ENCODE data around the gene TC2N.
"Not testable (repeated sequence)": the region's sequence is repeated elsewhere in the genome, so short reads cannot be mapped to it uniquely, and the experiment has no call there.

The TC2N gene

DNA sequence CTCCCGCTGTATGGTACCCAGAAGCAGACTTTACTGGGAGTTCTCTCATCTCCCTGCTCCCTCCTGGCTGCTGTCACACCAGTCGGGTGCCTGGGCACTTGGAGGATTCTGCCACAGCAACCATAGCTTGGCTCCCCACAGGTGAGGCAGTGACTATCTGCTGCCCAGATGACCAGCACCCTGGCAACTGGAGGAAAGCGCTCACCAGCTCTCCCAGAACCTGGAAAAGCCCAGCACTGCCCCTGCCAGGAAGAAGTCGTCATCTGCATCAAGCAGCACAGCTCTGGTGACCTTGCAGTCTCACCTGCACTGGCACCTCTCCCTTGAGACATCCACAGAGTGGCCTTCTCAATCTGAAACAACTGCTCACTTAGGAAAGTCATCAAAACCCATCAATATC, 31.9 kb upstream of the TC2N start:
- TF ChIP-seq, protein P1, sequence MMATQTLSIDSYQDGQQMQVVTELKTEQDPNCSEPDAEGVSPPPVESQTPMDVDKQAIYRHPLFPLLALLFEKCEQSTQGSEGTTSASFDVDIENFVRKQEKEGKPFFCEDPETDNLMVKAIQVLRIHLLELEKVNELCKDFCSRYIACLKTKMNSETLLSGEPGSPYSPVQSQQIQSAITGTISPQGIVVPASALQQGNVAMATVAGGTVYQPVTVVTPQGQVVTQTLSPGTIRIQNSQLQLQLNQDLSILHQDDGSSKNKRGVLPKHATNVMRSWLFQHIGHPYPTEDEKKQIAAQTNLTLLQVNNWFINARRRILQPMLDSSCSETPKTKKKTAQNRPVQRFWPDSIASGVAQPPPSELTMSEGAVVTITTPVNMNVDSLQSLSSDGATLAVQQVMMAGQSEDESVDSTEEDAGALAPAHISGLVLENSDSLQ (IDR thresholded peaks at IDR 0.05): no peak
- TF ChIP-seq NFRKB (IDR thresholded peaks at IDR 0.05) (no peak), FOXK2 (IDR thresholded peaks at IDR 0.05) (no peak), SP1 (IDR thresholded peaks at IDR 0.05) (no peak), LEF1 (IDR thresholded peaks at IDR 0.05; ENCODE audit: borderline replicate concordance) (no peak), ELF4 (IDR thresholded peaks at IDR 0.05) (no peak), L3MBTL2 (conservative IDR thresholded peaks at IDR 0.05) (no peak), ARNT (IDR thresholded peaks at IDR 0.05) (no peak), SUZ12 (IDR thresholded peaks at IDR 0.05) (no peak), TARDBP (IDR thresholded peaks at IDR 0.05) (no peak), BHLHE40 (IDR thresholded peaks at IDR 0.05; ENCODE audit: borderline replicate concordance) (no peak), HDGF (IDR thresholded peaks at IDR 0.05; ENCODE audit: borderline replicate concordance) (no peak), CTBP1 (IDR thresholded peaks at IDR 0.05; ENCODE audit: borderline replicate concordance) (no peak), FOXM1 (IDR thresholded peaks at IDR 0.05; ENCODE audit: borderline replicate concordance) (no peak), ZNF384 (IDR thresholded peaks at IDR 0.05) (no peak), FOXA1 (IDR thresholded peaks at IDR 0.05) (no peak)
- DNase-seq (ENCODE audit: extremely low spot score): no peak
- CTCF ChIA-PET: interaction anchor here (0.8 to 1.4 kb wide), 2 partner anchors 12 to 47 kb away, joined by 4 read pairs; no protein-coding TSS in a partner anchor
- POLR2A ChIA-PET: no interaction called here

DNA sequence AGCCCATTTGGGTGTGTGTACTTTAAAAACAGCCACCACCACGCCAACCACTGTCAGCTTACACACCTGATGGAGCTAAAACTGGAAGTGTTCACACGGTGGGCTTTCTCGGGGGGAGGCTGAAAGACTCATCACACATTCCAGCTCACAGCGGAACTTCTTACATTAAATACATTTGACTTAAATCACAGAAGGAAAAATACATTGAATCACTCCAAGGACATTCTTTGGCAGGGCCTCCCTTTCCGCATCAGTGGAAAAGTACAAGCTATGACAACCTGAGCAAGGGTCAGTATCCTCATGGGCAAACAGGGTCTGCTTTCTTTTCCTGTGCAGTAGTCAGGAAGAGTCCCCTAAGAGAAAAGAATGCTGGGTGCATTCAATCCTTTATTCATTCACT, 31.0 kb upstream of the TC2N start:
- POLR2A ChIA-PET: no interaction called here
- CTCF ChIA-PET: interaction anchor here (1.4 kb wide), 1 partner anchor 13 kb away, joined by 4 read pairs; no protein-coding TSS in a partner anchor
- TF ChIP-seq NFRKB (IDR thresholded peaks at IDR 0.05) (no peak), HDGF (IDR thresholded peaks at IDR 0.05; ENCODE audit: borderline replicate concordance) (no peak), BHLHE40 (IDR thresholded peaks at IDR 0.05; ENCODE audit: borderline replicate concordance) (no peak), LEF1 (IDR thresholded peaks at IDR 0.05; ENCODE audit: borderline replicate concordance) (no peak), SP1 (IDR thresholded peaks at IDR 0.05) (no peak), ELF4 (IDR thresholded peaks at IDR 0.05) (no peak)
- TF ChIP-seq, protein P1 (IDR thresholded peaks at IDR 0.05): no peak
- DNase-seq (ENCODE audit: extremely low spot score): no peak

DNA sequence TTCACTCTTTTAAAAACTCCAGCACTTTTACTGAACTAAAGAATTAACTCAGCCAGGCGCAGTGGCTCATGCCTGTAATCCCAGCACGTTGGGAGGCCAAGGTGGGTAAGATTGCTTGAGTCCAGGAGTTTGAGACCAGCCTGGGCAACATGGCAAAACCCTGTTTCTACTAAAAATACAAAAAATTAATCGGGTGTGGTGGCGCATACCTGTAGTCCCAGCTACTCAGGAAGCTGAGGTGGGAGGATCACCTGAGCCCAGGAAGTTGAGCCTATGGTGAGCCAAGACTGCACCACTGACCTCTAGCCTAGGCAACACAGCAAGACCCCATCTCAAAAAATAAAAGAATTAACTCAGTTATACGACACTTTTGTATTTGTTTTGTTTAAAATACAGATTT, 30.4 kb upstream of the TC2N start:
- POLR2A ChIA-PET; DNase-seq (ENCODE audit: extremely low spot score); CTCF ChIA-PET: not testable (repeated sequence)

DNA sequence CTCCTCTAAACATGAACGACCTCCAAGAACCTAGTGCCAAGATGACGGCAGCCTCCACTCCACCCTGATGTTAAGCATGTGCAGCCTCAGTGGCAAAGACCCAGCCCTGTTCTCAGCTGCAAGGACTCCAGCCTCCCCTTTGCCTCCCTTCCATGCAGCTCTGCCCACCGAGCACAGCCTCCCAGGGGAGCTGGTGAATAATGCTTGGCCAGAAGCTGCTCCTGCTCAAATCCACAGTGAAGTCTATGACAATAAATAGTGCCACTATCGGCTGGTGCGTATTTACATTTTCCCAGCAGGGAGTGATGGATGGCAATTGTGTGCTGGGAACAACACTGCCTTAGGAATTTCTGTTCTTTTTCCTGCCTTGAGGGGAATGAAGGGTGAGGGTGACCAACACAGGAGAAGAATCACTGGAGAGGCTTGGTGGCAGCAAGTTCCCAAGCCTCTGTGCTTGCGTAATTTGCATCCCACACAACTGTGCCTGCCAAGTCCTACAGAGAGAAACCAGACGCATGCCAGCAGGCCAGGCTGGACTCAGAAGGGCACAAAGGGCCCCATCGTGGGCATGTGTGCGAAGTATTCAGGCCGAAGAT, 29.9 kb upstream of the TC2N start:
- ChIA-PET POLR2A (no interaction called here), CTCF (no interaction called here)
- TF ChIP-seq TARDBP (IDR thresholded peaks at IDR 0.05): no peak
- TF ChIP-seq L3MBTL2 (conservative IDR thresholded peaks at IDR 0.05): no peak
- no peak for TF ChIP-seq SP1 (IDR thresholded peaks at IDR 0.05)
- TF ChIP-seq, protein P1 (IDR thresholded peaks at IDR 0.05): no peak; the same call in 1 of the 2 replicates
- TF ChIP-seq HDGF (IDR thresholded peaks at IDR 0.05; ENCODE audit: borderline replicate concordance): no peak
- no peak for TF ChIP-seq BHLHE40 (IDR thresholded peaks at IDR 0.05; ENCODE audit: borderline replicate concordance)
- no peak for TF ChIP-seq ZNF384 (IDR thresholded peaks at IDR 0.05)
- TF ChIP-seq LEF1 (IDR thresholded peaks at IDR 0.05; ENCODE audit: borderline replicate concordance): no peak
- no peak for TF ChIP-seq NFRKB (IDR thresholded peaks at IDR 0.05)
- TF ChIP-seq ELF4 (IDR thresholded peaks at IDR 0.05): no peak
- TF ChIP-seq ARNT (IDR thresholded peaks at IDR 0.05): no peak
- no peak for DNase-seq (ENCODE audit: extremely low spot score)

DNA sequence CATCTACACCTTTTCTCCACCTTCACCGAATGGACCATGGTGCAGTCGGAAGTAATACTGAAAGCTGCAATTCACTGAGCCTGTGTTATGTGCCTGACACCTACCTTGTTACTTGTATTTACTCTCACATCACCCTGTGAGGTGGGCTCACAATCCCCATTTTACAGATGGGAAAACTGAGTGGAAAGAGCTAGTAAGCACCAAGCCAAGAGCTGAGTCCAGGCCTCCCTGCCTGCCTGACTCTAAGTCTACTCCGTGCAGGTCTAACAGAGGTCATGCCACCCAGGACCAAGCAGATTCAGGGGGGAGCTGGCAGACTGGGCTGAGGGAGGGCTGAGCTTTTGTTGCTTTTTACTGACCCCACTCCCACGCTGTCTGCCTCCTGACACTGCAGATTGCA, 29.1 kb upstream of the TC2N start:
- DNase-seq (ENCODE audit: extremely low spot score): no peak
- POLR2A ChIA-PET: no interaction called here
- CTCF ChIA-PET: interaction anchor here (1.2 kb wide), 1 partner anchor 15 kb away, joined by 3 read pairs; no protein-coding TSS in a partner anchor
- no peak for TF ChIP-seq L3MBTL2 (conservative IDR thresholded peaks at IDR 0.05)
- no peak for TF ChIP-seq HDGF (IDR thresholded peaks at IDR 0.05; ENCODE audit: borderline replicate concordance)
- TF ChIP-seq ELF4 (IDR thresholded peaks at IDR 0.05): no peak
- no peak for TF ChIP-seq ZNF384 (IDR thresholded peaks at IDR 0.05)
- TF ChIP-seq FOXM1 (IDR thresholded peaks at IDR 0.05; ENCODE audit: borderline replicate concordance): no peak
- no peak for TF ChIP-seq BHLHE40 (IDR thresholded peaks at IDR 0.05; ENCODE audit: borderline replicate concordance)
- TF ChIP-seq SUZ12 (IDR thresholded peaks at IDR 0.05): no peak
- TF ChIP-seq NFRKB (IDR thresholded peaks at IDR 0.05): no peak
- no peak for TF ChIP-seq LEF1 (IDR thresholded peaks at IDR 0.05; ENCODE audit: borderline replicate concordance)
- no peak for TF ChIP-seq CTBP1 (IDR thresholded peaks at IDR 0.05; ENCODE audit: borderline replicate concordance)
- TF ChIP-seq, protein P1 (IDR thresholded peaks at IDR 0.05): no peak
- TF ChIP-seq FOXK2 (IDR thresholded peaks at IDR 0.05): no peak

DNA sequence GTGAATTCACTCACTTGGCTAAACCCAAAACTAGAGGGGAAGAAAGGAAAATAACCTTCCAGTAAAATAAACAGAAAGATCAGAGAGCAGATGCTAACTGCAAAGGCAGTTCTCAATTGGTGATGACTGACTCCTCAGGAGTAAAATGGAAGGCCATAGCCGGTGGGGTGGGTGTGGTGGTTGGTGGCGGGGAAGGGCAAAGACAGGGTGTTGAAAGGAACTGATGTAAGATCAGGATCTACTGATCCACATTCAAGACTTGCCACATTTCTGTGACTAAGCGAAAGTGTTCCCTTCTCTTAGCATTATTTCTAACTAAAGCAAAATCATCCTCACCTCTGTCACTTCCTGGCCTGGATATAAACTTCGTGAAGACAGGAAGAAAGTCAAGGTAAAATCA, 26.3 kb upstream of the TC2N start:
- ChIA-PET POLR2A (no interaction called here), CTCF (interaction anchor here (0.8 to 0.9 kb wide), 2 partner anchors 11 to 12 kb away, joined by 3 read pairs; no protein-coding TSS in a partner anchor)
- TF ChIP-seq TARDBP (IDR thresholded peaks at IDR 0.05): no peak
- TF ChIP-seq FOXM1 (IDR thresholded peaks at IDR 0.05; ENCODE audit: borderline replicate concordance): no peak
- TF ChIP-seq SP1 (IDR thresholded peaks at IDR 0.05): no peak
- no peak for TF ChIP-seq SUZ12 (IDR thresholded peaks at IDR 0.05)
- no peak for TF ChIP-seq FOXK2 (IDR thresholded peaks at IDR 0.05)
- TF ChIP-seq L3MBTL2 (conservative IDR thresholded peaks at IDR 0.05): no peak
- TF ChIP-seq, protein P1 (IDR thresholded peaks at IDR 0.05): no peak
- no peak for TF ChIP-seq ARNT (IDR thresholded peaks at IDR 0.05)
- no peak for TF ChIP-seq CTBP1 (IDR thresholded peaks at IDR 0.05; ENCODE audit: borderline replicate concordance)
- TF ChIP-seq ELF4 (IDR thresholded peaks at IDR 0.05): no peak
- no peak for DNase-seq (ENCODE audit: extremely low spot score)
